GM19455 (cell line): ENCODE results near the gene GRIK2.

ENCODE experiments used
- ATAC-seq: cut with Tn5 transposase; IDR thresholded peaks from one replicate; pipeline ENCODE4 v1.9.1; 2021; ENCODE audit not compliant: unreplicated experiment

GRIK2 gene

DNA sequence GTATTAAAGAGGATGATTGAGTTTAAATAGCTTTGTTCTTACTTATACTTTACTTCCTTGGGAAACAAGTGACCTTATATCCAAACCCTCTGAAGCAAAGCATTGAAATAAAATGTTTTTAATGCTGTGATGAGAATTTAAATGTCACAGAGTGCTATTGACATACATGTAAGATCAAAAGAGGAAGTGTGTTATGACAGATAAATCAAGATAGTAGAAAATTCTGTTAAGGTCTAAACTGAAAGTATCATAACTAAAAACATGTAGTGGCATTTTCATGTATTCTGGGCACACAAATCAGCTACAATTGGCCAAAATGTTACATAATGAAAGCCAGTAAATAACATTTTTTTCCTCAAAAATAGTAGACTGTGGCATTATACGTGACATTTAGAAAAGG, 318.0 kb downstream of the GRIK2 start:
- no peak for ATAC-seq

GRCh38 chr6:101716387-101716786, 322.9 kb downstream of the GRIK2 start:
- no peak for ATAC-seq

DNA sequence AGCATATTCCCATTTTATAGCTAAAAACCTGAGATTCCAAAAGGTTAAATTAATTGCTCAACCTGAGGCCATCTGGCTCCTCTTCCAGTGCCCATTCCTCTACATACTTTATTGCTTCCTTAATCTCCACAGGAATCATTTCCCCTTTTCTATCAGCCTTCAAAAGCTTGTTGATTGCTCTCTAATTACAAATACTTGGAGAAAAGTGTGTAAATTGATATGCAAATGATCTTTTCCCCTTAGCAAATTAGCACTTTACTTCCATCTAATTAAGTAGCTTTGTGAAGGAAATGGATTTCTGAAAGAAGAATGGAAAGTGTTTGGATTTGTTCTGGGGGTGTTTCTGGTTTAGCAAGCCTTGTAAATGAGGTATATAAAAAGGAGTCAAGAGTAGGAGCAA, 323.3 kb downstream of the GRIK2 start:
- ATAC-seq: no peak

- ATAC-seq: no peak
Measured at GRCh38 chr6:101719521-101719920, 326.0 kb downstream of the GRIK2 start.

- ATAC-seq: no peak
Measured at GRCh38 chr6:101722471-101722870, 329.0 kb downstream of the GRIK2 start.

DNA sequence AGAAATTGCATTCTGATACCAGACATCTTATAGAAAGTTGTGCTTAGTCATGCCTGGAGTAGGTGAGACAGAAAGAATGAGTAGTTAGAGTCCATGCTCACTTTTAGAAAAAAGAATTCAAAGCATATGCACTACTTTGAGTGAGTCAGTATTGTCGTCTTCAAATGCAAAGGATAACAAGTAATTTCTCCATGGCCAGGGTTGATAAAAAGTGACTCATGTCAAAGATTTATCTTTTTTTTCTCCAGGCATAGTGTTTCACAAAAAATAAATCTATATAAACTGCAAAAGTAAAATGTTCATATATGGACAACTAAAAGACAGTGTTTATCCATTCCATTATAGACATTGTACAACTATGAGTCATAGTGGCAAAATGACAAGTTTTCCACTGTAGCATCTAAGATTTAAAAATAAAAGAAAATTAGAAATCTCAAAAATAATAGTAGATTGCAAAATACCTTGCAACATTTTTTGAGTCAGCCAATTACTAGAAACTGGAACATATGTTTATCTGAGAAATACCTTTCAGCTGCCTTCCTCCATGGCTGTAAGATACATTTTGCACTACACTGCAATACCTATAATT, 329.6 kb downstream of the GRIK2 start:
- no peak for ATAC-seq

DNA sequence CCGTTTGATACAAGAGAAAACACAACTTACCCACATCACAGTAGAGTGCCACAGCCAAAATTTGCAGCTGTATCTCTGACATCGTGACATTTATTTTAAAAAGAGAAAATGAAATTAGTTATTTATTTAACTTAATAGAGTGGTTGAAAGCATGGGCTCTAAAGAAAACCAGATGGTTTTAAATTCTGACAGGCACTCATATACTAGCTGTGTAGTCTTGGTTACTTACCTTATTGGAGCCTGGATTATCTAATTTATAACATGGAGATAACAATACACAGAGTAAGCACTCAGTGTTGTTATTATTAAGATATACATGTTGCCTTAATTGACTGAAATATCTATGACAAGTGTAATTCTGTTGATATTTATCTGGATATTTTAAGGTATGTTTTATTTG, 334.9 kb downstream of the GRIK2 start:
- ATAC-seq: no peak

DNA sequence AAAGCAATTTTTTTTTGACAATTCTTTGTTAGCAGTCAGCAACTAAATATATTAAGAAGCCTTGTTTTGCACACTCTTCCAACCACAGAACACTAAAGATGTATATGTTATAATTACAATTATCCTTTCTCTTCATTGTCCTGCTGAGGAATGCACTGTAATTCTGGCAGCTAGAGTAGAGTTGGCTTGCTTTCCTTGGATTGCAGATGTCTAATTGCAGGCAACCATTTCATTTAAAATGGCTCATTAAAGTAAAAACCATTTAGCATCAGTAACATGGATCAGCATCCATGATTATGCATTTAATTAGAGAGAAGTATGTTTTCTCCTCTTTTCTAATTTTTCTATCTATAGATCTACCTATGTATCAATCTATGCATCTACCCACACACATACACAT, 335.4 kb downstream of the GRIK2 start:
- no peak for ATAC-seq

GRCh38 chr6:101730954-101731353, 337.4 kb downstream of the GRIK2 start:
- ATAC-seq: no peak

DNA sequence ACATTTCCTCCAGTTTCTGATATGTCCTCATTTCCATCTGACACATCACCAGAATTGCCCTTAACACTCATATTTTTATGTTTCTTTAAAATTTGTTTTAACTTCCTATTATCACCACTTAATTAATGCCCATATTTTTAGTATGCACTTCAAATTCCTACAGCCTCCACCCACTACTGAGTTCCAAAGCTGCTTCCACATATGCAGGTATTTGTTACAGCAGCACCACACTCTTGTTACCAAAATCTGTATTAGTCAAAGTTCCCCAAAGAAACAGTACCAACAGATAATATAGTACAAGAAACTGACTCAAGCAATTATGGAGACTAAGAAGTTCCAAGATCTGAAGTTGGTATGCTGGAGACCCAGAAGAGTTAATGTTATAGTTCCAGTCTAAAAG, 340.4 kb downstream of the GRIK2 start:
- ATAC-seq: no peak

DNA sequence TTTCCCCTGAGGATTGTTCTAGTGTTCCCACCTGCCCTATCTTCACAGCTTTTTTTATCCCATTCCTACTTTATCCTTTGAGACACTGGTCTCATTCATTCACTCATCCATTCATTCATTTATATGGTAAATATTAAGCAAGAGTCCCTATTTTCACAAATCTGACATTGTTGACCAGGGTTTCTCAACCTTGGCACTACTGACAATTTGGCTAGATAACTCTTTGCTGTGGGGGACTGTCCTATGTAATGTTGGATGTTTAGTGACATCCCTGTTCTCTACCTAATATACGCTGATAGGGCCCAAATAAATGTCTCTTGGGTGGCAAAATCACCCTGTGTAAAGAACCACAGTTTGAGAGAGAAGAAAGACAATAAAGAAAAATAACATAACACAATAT, 345.0 kb downstream of the GRIK2 start:
- no peak for ATAC-seq

GRCh38 chr6:101740631-101741030, 347.1 kb downstream of the GRIK2 start:
- ATAC-seq: no peak

DNA sequence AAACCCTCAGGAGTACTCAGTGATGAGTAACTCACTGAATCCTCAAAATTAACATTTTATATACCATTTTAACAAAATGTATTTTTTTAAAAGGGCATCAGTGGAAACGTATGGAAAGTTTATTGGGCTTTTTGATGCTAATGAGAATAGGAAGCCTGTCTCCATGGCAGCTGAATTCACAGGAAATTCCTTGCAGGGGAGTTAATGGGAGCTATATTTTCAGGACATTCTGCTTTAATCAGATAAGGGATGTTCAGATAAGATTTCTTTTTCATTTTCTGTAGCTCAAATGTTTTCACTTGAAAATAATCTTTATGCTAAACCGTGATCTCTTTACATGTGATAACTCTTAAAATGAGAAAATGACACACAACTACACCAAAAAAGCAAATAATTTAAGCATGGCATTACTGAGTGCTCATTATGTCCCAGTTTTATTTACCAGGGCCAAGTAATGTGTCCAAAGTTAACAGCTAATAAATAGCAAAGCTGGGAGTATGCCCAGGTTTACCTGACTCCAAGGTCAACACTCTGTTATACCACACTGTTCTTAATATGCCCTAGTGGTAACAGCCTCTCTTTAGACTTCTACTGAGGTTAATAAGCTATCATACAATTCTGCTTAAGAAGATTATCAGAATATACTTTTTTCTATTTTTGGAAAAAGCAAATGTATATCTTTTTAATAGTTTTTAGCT, 348.1 kb downstream of the GRIK2 start:
- no peak for ATAC-seq

GRCh38 chr6:101747160-101747559, 353.7 kb downstream of the GRIK2 start:
- no peak for ATAC-seq

- no peak for ATAC-seq
Measured at GRCh38 chr6:101747716-101748115, 354.2 kb downstream of the GRIK2 start.

DNA sequence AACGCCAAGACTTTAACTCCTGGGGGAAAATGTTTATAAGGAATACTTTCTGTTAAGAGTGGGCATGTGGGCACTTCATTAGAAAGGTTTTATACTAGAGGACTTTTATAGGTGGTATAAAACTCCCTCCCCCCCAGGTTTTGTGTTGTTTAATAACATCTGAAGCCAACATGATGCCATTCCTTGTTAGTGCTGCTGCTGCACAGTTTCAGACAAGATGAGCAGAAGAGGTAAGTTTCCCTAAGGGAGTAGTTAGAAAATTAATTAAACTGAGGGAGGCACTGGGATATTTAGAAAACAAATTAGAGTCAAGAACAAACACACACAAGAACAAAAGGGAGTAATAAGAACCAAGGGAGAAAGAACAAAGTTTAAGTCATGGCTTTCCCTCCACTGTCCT, 362.4 kb downstream of the GRIK2 start:
- no peak for ATAC-seq

DNA sequence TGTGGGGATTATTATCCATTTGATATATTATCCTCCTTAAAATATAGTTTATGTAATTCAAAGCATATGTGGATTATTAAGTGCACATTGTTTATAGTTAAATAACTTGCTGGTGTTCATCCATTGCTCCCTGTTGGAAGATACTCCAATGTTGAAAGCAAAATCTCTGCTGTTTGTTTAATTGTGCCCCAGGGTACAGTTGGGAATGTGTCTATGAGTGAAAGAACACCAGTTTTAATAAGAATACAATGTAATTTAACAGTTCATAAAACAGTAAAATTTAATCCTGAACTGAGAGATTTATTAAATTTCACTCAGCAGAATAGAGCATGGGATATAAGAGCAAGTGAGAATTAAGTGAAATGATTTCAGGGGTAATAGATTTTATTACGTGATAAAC, 364.9 kb downstream of the GRIK2 start:
- ATAC-seq: no peak

- no peak for ATAC-seq
Measured at GRCh38 chr6:101760843-101761621, 367.5 kb downstream of the GRIK2 start.

- ATAC-seq: no peak
Measured at GRCh38 chr6:101762851-101763250, 369.3 kb downstream of the GRIK2 start.

GRCh38 chr6:101765281-101765680, 371.8 kb downstream of the GRIK2 start:
- no peak for ATAC-seq

DNA sequence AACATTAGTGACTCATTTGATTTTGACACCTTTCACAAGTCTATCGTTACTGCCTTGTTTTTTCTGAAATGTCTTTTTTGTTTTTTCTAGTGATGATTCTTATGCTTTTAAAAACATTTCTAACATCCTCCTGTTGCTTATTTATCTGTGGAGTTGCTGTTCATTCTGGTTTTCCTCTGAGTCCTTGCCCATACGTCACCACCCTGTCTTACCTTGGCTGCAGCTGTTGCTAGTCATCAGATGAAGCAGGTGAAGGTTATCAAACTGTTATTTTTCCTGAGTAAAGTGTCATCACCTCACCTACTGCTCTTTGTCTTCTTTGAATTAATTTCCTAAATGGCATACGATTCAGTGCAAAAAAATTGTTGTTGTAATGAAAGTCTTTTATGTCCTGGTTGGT, 376.6 kb downstream of the GRIK2 start:
- no peak for ATAC-seq

DNA sequence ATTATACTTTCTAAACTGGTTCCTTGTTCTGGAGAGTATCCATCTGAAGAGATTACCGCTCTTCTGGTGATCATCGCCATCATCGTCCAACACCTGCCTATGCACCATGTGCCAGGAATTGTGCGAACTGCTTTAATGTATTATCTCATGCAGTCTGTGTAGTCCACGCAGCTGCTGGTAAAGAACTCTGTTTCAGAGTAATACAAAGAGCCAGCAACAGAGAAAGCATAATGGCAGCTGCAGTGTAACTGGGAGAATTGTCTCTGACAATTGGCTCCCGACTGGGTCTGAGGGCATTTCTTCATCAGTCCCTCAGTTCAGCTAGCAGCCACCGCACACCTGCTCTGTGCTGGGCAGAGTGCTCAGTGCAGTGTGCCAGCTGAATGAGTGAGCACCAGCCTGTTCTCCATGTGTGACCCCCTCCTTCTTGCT, 383.4 kb downstream of the GRIK2 start:
- no peak for ATAC-seq
